K562 (cell line): Measurements from ENCODE around the gene PNPLA2. TPM values are rescaled to one million over a fixed set of nuclear protein-coding genes. Genes with fewer than 3 reads are reported as not detected.

Source experiments
- ARID3B ChIP-seq: fragments of 250-450 bp; sonication (Bioruptor Pico); IDR thresholded peaks from 2 replicates; pipeline ENCODE4 v1.4.0; 2020; ENCODE audit warnings: borderline replicate concordance
- E2F8 ChIP-seq: fragments of 450-650 bp; IDR thresholded peaks from 2 replicates; pipeline ENCODE4 v1.7.1; 2018; ENCODE audit warnings: mild to moderate bottlenecking, low read depth; ENCODE audit not compliant: partially characterized antibody
- ELF4 ChIP-seq: fragments of 450-650 bp; formaldehyde crosslinking; IDR thresholded peaks from 2 replicates; pipeline ENCODE4 v1.4.0; 2022; ENCODE audit warnings: missing genetic modification characterization
- ELK3 ChIP-seq: fragments of 450-650 bp; formaldehyde crosslinking; IDR thresholded peaks from 2 replicates; pipeline ENCODE4 v1.4.0; 2020; ENCODE audit warnings: mild to moderate bottlenecking
- FIP1L1 ChIP-seq: fragments of 200-400 bp; formaldehyde crosslinking; IDR thresholded peaks from 2 replicates; pipeline ENCODE4 v1.6.1; 2018; ENCODE audit warnings: mild to moderate bottlenecking, low read depth, low read length; ENCODE audit not compliant: poor library complexity, severe bottlenecking
- FOS ChIP-seq: IDR thresholded peaks from 3 replicates; pipeline ENCODE4 v1.6.1; 2011; ENCODE audit not compliant: insufficient read length; ENCODE audit errors: extremely low read depth
- FOXA1 ChIP-seq: fragments of 450-650 bp; IDR thresholded peaks from 2 replicates; pipeline ENCODE4 v1.6.1; 2016; ENCODE audit warnings: mild to moderate bottlenecking, borderline replicate concordance
- KDM1A ChIP-seq, 2 experiments: fragments of 450-650 bp; IDR thresholded peaks; 2 replicates each; pipeline ENCODE4 v1.6.1; 2016; ENCODE audit warnings: mild to moderate bottlenecking in 2 of 2
- KLF6 ChIP-seq: fragments of 250-450 bp; sonication (Bioruptor Pico); IDR thresholded peaks from 2 replicates; pipeline ENCODE4 v1.4.0; 2020; ENCODE audit warnings: mild to moderate bottlenecking, moderate library complexity, borderline replicate concordance
- MCM5 ChIP-seq: fragments of 450-650 bp; IDR thresholded peaks from 2 replicates; pipeline ENCODE4 v1.6.1; 2016; ENCODE audit warnings: low read depth
- MTA3 ChIP-seq: fragments of 450-650 bp; formaldehyde crosslinking; IDR thresholded peaks from 2 replicates; pipeline ENCODE4 v1.6.1; 2017; ENCODE audit warnings: mild to moderate bottlenecking, borderline replicate concordance
- PHF20 ChIP-seq: fragments of 450-650 bp; IDR thresholded peaks from 2 replicates; pipeline ENCODE4 v1.6.1; 2018; ENCODE audit not compliant: partially characterized antibody
- POLR2AphosphoS5 ChIP-seq: IDR thresholded peaks from 2 replicates; pipeline ENCODE4 v1.6.1; 2011; ENCODE audit warnings: mild to moderate bottlenecking, low read depth, low read length, moderate library complexity; ENCODE audit not compliant: control insufficient read depth, insufficient read depth
- RAD21 ChIP-seq, 2 experiments: fragments of 250-450 bp in 1 of 2; fragments of 450-650 bp in 1 of 2; sonication (Bioruptor Pico) in 1 of 2; formaldehyde crosslinking in 1 of 2; IDR thresholded peaks in 1 of 2; conservative IDR thresholded peaks in 1 of 2; 2 replicates each; pipeline versions ENCODE4 v1.4.0 to v1.8.0; 2020 to 2022; ENCODE audit warnings: mild to moderate bottlenecking in 2 of 2, moderate library complexity in 1 of 2
- RBM14 ChIP-seq: fragments of 200-400 bp; formaldehyde crosslinking; IDR thresholded peaks from 2 replicates; pipeline ENCODE4 v1.6.1; 2018; ENCODE audit warnings: low read depth, mild to moderate bottlenecking, low read length, moderate library complexity, borderline replicate concordance; ENCODE audit not compliant: insufficient read depth
- RFX1 ChIP-seq: fragments of 450-650 bp; IDR thresholded peaks from 2 replicates; pipeline ENCODE4 v1.6.1; 2016; ENCODE audit warnings: mild to moderate bottlenecking, moderate library complexity
- RHOXF2B ChIP-seq: fragments of 250-450 bp; sonication (Bioruptor Pico); conservative IDR thresholded peaks from 2 replicates; pipeline ENCODE4 v1.5.1; 2021
- TSC22D4 ChIP-seq: fragments of 450-650 bp; IDR thresholded peaks from 2 replicates; pipeline ENCODE4 v1.6.1; 2016; ENCODE audit warnings: missing genetic modification characterization, missing biosample characterization, control low read depth
- ZNF224 ChIP-seq: sonication (generic); formaldehyde crosslinking; IDR thresholded peaks from 2 replicates; pipeline ENCODE4 v1.8.0; 2022; ENCODE audit warnings: mild to moderate bottlenecking, missing genetic modification reagents
- ZNF354B ChIP-seq: fragments of 250-450 bp; sonication (Bioruptor Pico); IDR thresholded peaks from 2 replicates; pipeline ENCODE4 v1.4.0; 2020
- ZNF644 ChIP-seq: fragments of 200-800 bp; sonication (Bioruptor generic); IDR thresholded peaks from 2 replicates; pipeline ENCODE4 v1.6.1; 2016; ENCODE audit warnings: low read depth, missing genetic modification characterization, missing compliant biosample characterization
- polyA plus RNA-seq, 8 experiments: library from polyadenylated mRNA; depleted of rRNA in 4 of 8; stranded (reverse) in 5 of 8; unstranded in 3 of 8; fragments of >200 nt; fragmentation: Nextera tagmentation in 2 of 8; fragmentation: Illumina TruSeq in 1 of 8; extraction: Ambion mirVana in 2 of 8; extraction: Trizol in 1 of 8; gene quantifications; 2 replicates each; pipeline versions ENCODE4 v1.2.1 to v1.2.3, GENCODE V29; 2011 to 2014; ENCODE audit warnings: inconsistent platforms in 1 of 8, missing spikeins in 1 of 8
- total RNA-seq, 7 experiments: library from RNA; depleted of rRNA in 6 of 7; stranded (reverse); fragments of >200 nt in 6 of 7; fragmentation: Illumina TruSeq in 2 of 7; extraction: Trizol in 2 of 7; gene quantifications; 2 replicates each; pipeline versions ENCODE4 v1.2.1 to v1.2.3, GENCODE V29; 2011 to 2021; ENCODE audit warnings: low replicate concordance in 1 of 7
- TF ChIP-seq, protein P1 (sequence below): fragments of 450-650 bp; conservative IDR thresholded peaks from 2 replicates; pipeline ENCODE4 v1.6.1; 2016; ENCODE audit warnings: missing genetic modification characterization, low read depth, mild to moderate bottlenecking, missing compliant biosample characterization, moderate library complexity

The PNPLA2 gene
- total and polyA plus RNA-seq, 9 of the 15 experiments (the other 6 are each of a cell fraction or from before 2014, with no cell fraction given): 0.39 to 87.1 (median 8.4) TPM

DNA sequence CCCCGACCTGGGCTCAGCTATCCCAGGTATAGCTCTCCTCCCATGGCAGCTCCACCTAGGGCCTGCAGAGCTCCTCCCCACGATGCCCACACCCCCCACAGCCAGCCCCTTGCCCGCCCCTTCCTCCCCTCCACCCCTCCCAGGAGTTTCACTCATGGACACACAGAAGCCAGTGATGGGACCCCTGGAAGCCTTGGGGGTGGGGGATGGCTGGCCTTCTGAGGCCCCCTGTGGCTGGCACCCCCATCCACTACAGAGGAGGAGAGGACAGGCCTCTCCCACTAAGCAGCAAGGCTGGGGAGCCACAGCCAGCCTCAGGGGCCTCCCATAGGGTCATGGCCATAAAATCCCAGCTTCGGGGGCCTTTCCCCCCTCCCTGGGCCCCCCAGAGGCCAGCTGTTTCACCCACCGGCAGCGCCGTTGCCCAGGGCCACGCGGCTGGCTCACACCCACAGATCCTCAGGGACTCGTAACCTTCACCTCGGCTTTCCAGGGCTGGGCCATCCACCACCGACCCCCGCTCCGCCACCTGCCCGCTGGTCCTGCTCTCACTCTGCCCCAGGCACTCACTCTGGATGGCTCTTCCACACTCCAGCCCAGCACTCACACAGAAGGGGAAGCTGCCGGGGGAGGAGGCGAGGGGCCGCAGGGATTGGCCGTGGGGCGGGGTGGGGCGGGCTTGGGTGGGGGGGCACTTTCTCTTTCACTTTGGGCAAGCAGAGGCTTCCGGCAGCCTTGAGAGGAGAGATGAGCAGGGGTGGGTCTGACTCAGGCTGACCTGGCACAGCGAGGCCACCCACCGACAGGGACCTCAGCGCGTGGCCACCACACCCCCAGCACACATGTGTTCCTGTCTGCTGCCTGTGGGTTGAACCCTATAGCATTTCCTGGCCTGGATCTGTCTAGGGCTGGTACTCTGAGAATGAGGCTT is 22.8 kb upstream of the PNPLA2 start (continued):
- no peak for TF ChIP-seq MCM5
- TF ChIP-seq ELF4 (CRISPR knock-in tag): no peak
- TF ChIP-seq RHOXF2B (CRISPR knock-in tag): no peak
- TF ChIP-seq ELK3 (CRISPR knock-in tag): no peak
- TF ChIP-seq MTA3: no peak
- no peak for TF ChIP-seq ZNF224
- no peak for TF ChIP-seq TSC22D4 (tag)
- TF ChIP-seq E2F8: no peak
- no peak for TF ChIP-seq RBM14
- no peak for TF ChIP-seq FIP1L1
- TF ChIP-seq, protein P1, sequence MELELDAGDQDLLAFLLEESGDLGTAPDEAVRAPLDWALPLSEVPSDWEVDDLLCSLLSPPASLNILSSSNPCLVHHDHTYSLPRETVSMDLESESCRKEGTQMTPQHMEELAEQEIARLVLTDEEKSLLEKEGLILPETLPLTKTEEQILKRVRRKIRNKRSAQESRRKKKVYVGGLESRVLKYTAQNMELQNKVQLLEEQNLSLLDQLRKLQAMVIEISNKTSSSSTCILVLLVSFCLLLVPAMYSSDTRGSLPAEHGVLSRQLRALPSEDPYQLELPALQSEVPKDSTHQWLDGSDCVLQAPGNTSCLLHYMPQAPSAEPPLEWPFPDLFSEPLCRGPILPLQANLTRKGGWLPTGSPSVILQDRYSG (tag): no peak
- no peak for TF ChIP-seq RAD21 (CRISPR knock-in tag; conservative IDR thresholded peaks at IDR 0.05 in 1 of 2, IDR thresholded peaks at IDR 0.05 in 1 of 2)
- no peak for TF ChIP-seq KDM1A (IDR thresholded peaks at IDR 0.05)
- TF ChIP-seq RFX1: no peak
- no peak for TF ChIP-seq ARID3B
- TF ChIP-seq FOXA1: no peak
- no peak for TF ChIP-seq KLF6 (CRISPR knock-in tag)
- no peak for TF ChIP-seq POLR2AphosphoS5
- TF ChIP-seq FOS: no peak
- TF ChIP-seq ZNF644 (tag): no peak
- TF ChIP-seq PHF20: no peak
- TF ChIP-seq ZNF354B: no peak
